ENCODE measurements around the gene LENG8. TPM values are rescaled to one million over a fixed set of nuclear protein-coding genes. Genes with fewer than 3 reads are reported as not detected.

The LENG8 gene
- total RNA-seq, 1 donor from 2014 or later = 39.1 TPM

GRCh38 chr19:54456423-54457373 is 7.7 kb downstream of the LENG8 start:
- TF ChIP-seq CTCF (conservative IDR thresholded peaks at IDR 0.05; ENCODE audit: low read depth, low read length) = no peak
- no peak for DNase-seq (ENCODE audit: low read depth)
- H3K4me3 ChIP-seq (ENCODE audit: low read depth, low read length) = no peak overlapping the region

DNA sequence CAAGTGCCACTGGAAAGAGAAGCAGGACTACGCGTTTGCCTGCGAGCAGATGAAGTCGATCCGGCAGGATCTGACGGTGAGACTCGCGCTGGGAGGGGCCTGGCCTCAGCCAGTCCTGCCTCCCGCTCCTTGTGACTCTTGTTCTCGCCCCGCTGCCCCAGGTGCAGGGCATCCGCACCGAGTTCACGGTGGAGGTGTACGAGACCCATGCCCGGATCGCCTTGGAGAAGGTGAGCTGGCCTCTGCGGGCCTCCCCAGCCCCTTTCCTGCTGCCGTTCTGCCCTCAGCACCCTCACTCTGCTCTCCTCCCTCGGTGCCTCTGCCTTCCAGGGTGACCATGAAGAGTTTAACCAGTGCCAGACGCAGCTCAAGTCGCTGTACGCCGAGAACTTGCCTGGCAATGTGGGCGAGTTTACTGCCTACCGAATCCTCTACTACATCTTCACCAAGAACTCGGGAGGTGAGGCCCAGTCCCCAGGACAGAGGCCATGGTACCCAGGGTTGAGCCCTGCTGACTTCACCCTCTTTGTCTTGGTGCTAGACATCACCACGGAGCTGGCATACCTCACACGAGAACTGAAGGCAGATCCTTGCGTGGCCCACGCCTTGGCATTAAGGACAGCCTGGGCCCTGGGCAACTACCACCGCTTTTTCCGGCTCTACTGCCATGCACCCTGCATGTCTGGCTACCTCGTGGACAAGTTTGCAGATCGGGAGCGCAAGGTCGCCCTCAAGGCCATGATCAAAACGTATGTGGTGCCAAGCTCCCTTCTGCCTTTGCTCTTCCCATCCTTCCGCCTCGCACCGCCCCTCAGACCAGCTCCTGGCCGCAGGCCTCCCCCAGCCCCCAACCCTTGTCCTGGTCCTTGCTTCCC is 9.0 kb downstream of the LENG8 start:
- H3K4me3 ChIP-seq (ENCODE audit: low read depth, low read length) = no peak overlapping the region
- TF ChIP-seq CTCF (conservative IDR thresholded peaks at IDR 0.05; ENCODE audit: low read depth, low read length) = no peak
- no peak for DNase-seq (ENCODE audit: low read depth)

- no peak for DNase-seq (ENCODE audit: low read depth)
- no peak for TF ChIP-seq CTCF (conservative IDR thresholded peaks at IDR 0.05; ENCODE audit: low read depth, low read length)
- H3K4me3 ChIP-seq (ENCODE audit: low read depth, low read length) = no peak overlapping the region
Measured at GRCh38 chr19:54458648-54459281, 9.8 kb downstream of the LENG8 start.

DNA sequence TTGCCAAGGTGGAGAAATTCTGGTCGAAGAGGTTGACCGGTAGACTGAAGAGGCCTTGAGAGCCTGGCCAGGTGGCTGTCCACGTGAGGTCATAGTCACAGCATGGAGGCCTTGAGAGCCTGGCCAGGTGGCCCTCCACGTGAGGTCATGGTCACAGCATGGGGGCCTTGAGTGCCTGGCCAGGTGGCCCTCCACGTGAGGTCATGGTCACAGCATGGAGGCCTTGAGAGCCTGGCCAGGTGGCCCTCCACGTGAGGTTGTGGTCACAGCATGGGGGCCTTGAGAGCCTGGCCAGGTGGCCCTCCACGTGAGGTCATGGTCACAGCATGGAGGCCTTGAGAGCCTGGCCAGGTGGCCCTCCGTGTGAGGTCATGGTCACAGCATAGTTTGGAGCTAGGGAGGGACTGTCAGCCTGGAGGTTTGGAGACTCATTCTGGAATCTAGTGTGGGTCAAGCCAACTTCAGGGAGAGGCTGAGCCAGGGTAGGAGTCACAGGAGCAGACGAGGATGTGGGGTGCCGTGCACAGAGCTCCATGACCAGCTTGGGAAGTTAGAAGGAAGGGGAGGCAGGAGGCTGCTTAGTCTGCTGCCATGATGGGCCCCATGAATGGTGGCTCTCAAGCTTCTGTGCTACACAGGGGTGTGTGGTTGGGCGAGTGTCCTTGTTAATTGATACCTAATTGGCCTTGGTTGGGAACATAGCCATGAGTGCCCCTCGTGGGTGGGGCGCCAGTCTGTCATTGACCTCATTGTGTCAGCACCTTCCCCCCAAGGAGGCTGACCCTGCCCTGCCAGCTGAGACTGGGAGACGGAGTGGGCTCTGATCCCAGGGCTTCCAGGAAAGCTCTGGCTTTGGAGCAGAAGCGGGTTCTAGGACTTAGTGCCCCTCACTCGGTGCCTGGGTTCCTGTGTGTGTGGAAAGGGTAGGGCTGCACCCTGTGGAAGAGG is 10.6 kb downstream of the LENG8 start:
- no peak for TF ChIP-seq CTCF (conservative IDR thresholded peaks at IDR 0.05; ENCODE audit: low read depth, low read length)
- no peak for DNase-seq (ENCODE audit: low read depth)
- H3K4me3 ChIP-seq (ENCODE audit: low read depth, low read length) = no peak overlapping the region

DNA sequence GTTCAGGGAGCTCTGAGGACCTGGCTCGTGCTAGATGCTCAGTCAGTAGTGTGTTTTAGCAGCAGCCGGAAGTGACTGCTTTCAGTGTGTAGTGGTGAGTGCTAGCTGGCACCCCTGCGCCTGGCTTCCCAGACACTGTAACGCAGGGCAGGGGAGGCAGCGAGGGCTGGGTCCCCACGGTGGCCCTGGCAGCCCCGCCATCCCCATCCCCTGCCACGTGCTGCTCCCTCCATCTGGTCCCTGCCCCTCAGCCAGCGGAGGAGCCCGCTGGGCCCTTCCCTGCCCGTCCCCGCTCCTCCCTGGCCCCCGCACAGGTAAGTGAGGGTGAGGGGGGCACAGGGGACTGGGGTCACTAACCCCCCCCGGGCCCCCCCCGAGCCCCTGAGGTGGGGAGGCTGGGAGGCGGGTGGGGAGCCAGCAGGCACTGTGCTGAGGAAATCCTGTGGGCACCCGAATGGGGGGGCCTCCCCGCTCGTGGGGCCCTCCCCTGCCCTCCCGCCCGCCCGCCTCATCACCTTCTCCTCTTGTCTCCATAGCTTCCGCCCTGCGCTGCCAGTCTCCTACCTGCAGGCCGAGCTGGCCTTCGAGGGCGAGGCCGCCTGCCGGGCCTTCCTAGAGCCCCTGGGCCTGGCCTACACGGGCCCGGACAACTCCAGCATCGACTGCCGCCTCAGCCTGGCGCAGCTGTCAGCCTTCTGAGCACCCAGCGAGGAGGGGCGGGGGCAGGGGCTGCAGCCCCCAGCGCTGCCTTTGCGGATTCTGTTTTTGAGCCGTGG is 11.4 kb downstream of the LENG8 start:
- no peak for TF ChIP-seq CTCF (conservative IDR thresholded peaks at IDR 0.05; ENCODE audit: low read depth, low read length)
- no peak overlapping the region for H3K4me3 ChIP-seq (ENCODE audit: low read depth, low read length)
- no peak for DNase-seq (ENCODE audit: low read depth)
